WTC11 (cell line): ENCODE measurements around the gene PAMR1. TPM values are rescaled to one million over a fixed set of nuclear protein-coding genes. Genes with fewer than 3 reads are reported as not detected.

Source experiments
- ATAC-seq: fragments of 200-7000 bp; cut with Tn5 transposase; 2 replicates; pipeline ENCODE4 v1.10.0; 2021; ENCODE audit warnings: mild to moderate bottlenecking, moderate library complexity
- CTCF ChIA-PET: fragments of 300-600 bp; sonication (Branson Sonifier 250); formaldehyde crosslinking; loops from one replicate; lab custom pipeline; 2021; ENCODE audit warnings: antibody characterized with exemption; lab: Charles Lee
- POLR2A ChIA-PET: fragments of 350-600 bp; sonication (Branson Sonifier 250); formaldehyde crosslinking; loops from one replicate; lab custom pipeline; 2021; ENCODE audit warnings: antibody characterized with exemption; lab: Charles Lee
- DNase-seq: peaks from one replicate; pipeline ENCODE4 v3.0.0; 2021; ENCODE audit warnings: low spot score
- H3K27ac Mint-ChIP-seq: 2 replicates; pipeline ENCODE4 v1.8.0; 2021; ENCODE audit warnings: mixed read lengths
- H3K27me3 Mint-ChIP-seq: 2 replicates; pipeline ENCODE4 v1.8.0; 2021; ENCODE audit warnings: low read depth, mild to moderate bottlenecking, moderate library complexity, mixed read lengths
- H3K36me3 Mint-ChIP-seq: 2 replicates; pipeline ENCODE4 v1.8.0; 2021; ENCODE audit warnings: mixed read lengths
- H3K4me1 Mint-ChIP-seq: 2 replicates; pipeline ENCODE4 v1.8.0; 2022; ENCODE audit warnings: mixed read lengths
- H3K4me3 Mint-ChIP-seq: 2 replicates; pipeline ENCODE4 v1.8.0; 2021; ENCODE audit warnings: mild to moderate bottlenecking, moderate library complexity, mixed read lengths
- H3K9me3 Mint-ChIP-seq: 2 replicates; pipeline ENCODE4 v1.8.0; 2021; ENCODE audit warnings: mixed read lengths
- EMX1 ChIP-seq: fragments of 250-450 bp; sonication (Bioruptor Pico); IDR thresholded peaks from 2 replicates; pipeline ENCODE4 v1.8.0; 2021; ENCODE audit warnings: mild to moderate bottlenecking
- GRHL2 ChIP-seq: fragments of 250-450 bp; sonication (Bioruptor Pico); IDR thresholded peaks from 2 replicates; pipeline ENCODE4 v1.8.0; 2022; ENCODE audit warnings: mild to moderate bottlenecking, moderate library complexity; ENCODE audit not compliant: insufficient replicate concordance, severe bottlenecking
- KAT7 ChIP-seq: sonication (generic); formaldehyde crosslinking; IDR thresholded peaks from 2 replicates; pipeline ENCODE4 v1.8.1; 2023; ENCODE audit warnings: missing genetic modification reagents, mild to moderate bottlenecking, borderline replicate concordance
- OVOL2 ChIP-seq: fragments of 250-450 bp; sonication (Bioruptor Pico); IDR thresholded peaks from 2 replicates; pipeline ENCODE4 v1.9.0; 2021; ENCODE audit warnings: mild to moderate bottlenecking, borderline replicate concordance
- SMAD3 ChIP-seq: sonication (generic); formaldehyde crosslinking; IDR thresholded peaks from 2 replicates; pipeline ENCODE4 v1.8.0; 2022; ENCODE audit warnings: missing genetic modification reagents, mild to moderate bottlenecking, borderline replicate concordance
- TCF7 ChIP-seq: sonication (generic); formaldehyde crosslinking; IDR thresholded peaks from 2 replicates; pipeline ENCODE4 v1.8.0; 2022; ENCODE audit warnings: mild to moderate bottlenecking, low read depth, missing genetic modification reagents, moderate library complexity
- ZNF671 ChIP-seq: fragments of 250-450 bp; sonication (Bioruptor Pico); IDR thresholded peaks from 2 replicates; pipeline ENCODE4 v1.8.0; 2021; ENCODE audit warnings: mild to moderate bottlenecking
- total RNA-seq: library from RNA; stranded (reverse); gene quantifications from 3 replicates; pipeline ENCODE4 v1.2.3, GENCODE V29; 2021
- TF ChIP-seq, protein P1 (sequence below): sonication (generic); formaldehyde crosslinking; IDR thresholded peaks from 2 replicates; pipeline ENCODE4 v1.8.0; 2022; ENCODE audit warnings: mild to moderate bottlenecking, missing genetic modification reagents
- TF ChIP-seq, protein P2 (sequence below): fragments of 250-450 bp; sonication (Bioruptor Pico); IDR thresholded peaks from 2 replicates; pipeline ENCODE4 v1.9.0; 2021; ENCODE audit warnings: mild to moderate bottlenecking
- TF ChIP-seq, protein P3 (sequence below): sonication (generic); formaldehyde crosslinking; IDR thresholded peaks from 2 replicates; pipeline ENCODE4 v1.8.1; 2023; ENCODE audit warnings: mild to moderate bottlenecking, missing genetic modification reagents, moderate library complexity
- TF ChIP-seq, protein P4 (sequence below): fragments of 250-450 bp; sonication (Bioruptor Pico); IDR thresholded peaks from 2 replicates; pipeline ENCODE4 v1.9.0; 2021; ENCODE audit warnings: mild to moderate bottlenecking, borderline replicate concordance
- TF ChIP-seq, protein P5 (sequence below): sonication (generic); formaldehyde crosslinking; IDR thresholded peaks from 2 replicates; pipeline ENCODE4 v1.8.1; 2023; ENCODE audit warnings: mild to moderate bottlenecking, moderate library complexity, missing genetic modification reagents
- TF ChIP-seq, protein P6 (sequence below): sonication (generic); formaldehyde crosslinking; IDR thresholded peaks from 2 replicates; pipeline ENCODE4 v1.8.1; 2023; ENCODE audit warnings: mild to moderate bottlenecking, missing genetic modification reagents, borderline replicate concordance
- TF ChIP-seq, protein P7 (sequence below): sonication (generic); formaldehyde crosslinking; IDR thresholded peaks from 2 replicates; pipeline ENCODE4 v1.8.0; 2023; ENCODE audit warnings: missing genetic modification reagents
- TF ChIP-seq, protein P8 (sequence below): fragments of 250-450 bp; sonication (Bioruptor Pico); conservative IDR thresholded peaks from 2 replicates; pipeline ENCODE4 v1.9.0; 2021; ENCODE audit warnings: mild to moderate bottlenecking

Gene PAMR1
- total RNA-seq, 1 experiment from 2014 or later, result 3.2 TPM

DNA sequence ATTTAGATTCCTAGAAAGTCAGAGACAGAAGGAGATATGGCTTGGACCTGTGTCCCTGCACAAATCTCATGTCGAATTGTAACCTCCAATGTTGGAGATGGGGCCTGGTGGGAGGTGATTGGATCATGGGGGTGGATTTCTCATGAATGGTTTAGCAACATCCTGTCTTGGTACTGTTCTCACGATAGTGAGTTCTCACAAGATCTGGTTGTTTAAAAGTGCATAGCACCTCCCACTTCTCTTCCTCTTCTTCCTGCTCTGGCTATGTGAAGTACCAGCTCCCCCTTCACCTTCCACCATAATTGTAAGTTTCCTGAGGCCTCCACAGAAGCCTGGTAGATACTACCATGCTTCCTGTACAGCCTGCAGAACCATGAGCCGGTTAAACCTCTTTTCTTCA is 27.6 kb upstream of the PAMR1 start:
- H3K36me3 Mint-ChIP-seq, result no peaks in the 10 kb centered on the region

DNA sequence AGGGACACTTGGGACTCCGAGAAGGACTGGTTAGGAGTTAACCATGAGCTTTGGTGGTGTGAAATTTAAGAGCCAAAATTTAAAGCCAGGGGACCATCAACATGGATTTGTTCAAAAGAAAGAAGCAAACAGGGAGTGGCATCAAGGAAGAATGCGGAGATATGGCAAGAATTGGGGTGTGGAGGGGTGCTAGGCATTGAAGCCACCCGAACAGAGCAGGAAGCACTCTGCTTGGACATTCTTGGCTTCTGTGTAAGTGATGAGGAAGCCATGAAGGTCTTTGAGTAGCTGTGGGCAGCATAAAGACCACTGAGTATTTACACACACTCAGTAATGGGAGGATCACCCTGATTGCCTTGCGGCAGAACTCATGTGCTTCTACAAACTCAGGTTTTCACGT is 27.2 kb upstream of the PAMR1 start:
- Mint-ChIP-seq H3K4me1 (peaks cover 27% of the 10 kb centered on the region), H3K27ac (no peak overlapping the region), H3K4me3 (no peak overlapping the region), H3K9me3 (peaks cover 7% of the 10 kb centered on the region; the same call in 1 of the 2 replicates), H3K36me3 (no peaks in the 10 kb centered on the region), H3K27me3 (no peaks in the 10 kb centered on the region; the same call in 1 of the 2 replicates)
- ChIA-PET CTCF (no interaction called here), POLR2A (no interaction called here)
- ATAC-seq (no peak), DNase-seq (no peak)
- TF ChIP-seq, protein P1, sequence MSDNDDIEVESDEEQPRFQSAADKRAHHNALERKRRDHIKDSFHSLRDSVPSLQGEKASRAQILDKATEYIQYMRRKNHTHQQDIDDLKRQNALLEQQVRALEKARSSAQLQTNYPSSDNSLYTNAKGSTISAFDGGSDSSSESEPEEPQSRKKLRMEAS, result no peak
- no peak for TF ChIP-seq KAT7 (CRISPR knock-in tag)
- no peak for TF ChIP-seq ZNF671 (CRISPR knock-in tag)
- TF ChIP-seq, protein P2, sequence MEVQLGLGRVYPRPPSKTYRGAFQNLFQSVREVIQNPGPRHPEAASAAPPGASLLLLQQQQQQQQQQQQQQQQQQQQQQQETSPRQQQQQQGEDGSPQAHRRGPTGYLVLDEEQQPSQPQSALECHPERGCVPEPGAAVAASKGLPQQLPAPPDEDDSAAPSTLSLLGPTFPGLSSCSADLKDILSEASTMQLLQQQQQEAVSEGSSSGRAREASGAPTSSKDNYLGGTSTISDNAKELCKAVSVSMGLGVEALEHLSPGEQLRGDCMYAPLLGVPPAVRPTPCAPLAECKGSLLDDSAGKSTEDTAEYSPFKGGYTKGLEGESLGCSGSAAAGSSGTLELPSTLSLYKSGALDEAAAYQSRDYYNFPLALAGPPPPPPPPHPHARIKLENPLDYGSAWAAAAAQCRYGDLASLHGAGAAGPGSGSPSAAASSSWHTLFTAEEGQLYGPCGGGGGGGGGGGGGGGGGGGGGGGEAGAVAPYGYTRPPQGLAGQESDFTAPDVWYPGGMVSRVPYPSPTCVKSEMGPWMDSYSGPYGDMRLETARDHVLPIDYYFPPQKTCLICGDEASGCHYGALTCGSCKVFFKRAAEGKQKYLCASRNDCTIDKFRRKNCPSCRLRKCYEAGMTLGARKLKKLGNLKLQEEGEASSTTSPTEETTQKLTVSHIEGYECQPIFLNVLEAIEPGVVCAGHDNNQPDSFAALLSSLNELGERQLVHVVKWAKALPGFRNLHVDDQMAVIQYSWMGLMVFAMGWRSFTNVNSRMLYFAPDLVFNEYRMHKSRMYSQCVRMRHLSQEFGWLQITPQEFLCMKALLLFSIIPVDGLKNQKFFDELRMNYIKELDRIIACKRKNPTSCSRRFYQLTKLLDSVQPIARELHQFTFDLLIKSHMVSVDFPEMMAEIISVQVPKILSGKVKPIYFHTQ (CRISPR knock-in tag), result no peak
- TF ChIP-seq, protein P3, sequence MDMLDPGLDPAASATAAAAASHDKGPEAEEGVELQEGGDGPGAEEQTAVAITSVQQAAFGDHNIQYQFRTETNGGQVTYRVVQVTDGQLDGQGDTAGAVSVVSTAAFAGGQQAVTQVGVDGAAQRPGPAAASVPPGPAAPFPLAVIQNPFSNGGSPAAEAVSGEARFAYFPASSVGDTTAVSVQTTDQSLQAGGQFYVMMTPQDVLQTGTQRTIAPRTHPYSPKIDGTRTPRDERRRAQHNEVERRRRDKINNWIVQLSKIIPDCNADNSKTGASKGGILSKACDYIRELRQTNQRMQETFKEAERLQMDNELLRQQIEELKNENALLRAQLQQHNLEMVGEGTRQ (CRISPR knock-in tag), result no peak
- no peak for TF ChIP-seq GRHL2 (CRISPR knock-in tag)
- TF ChIP-seq, protein P4, sequence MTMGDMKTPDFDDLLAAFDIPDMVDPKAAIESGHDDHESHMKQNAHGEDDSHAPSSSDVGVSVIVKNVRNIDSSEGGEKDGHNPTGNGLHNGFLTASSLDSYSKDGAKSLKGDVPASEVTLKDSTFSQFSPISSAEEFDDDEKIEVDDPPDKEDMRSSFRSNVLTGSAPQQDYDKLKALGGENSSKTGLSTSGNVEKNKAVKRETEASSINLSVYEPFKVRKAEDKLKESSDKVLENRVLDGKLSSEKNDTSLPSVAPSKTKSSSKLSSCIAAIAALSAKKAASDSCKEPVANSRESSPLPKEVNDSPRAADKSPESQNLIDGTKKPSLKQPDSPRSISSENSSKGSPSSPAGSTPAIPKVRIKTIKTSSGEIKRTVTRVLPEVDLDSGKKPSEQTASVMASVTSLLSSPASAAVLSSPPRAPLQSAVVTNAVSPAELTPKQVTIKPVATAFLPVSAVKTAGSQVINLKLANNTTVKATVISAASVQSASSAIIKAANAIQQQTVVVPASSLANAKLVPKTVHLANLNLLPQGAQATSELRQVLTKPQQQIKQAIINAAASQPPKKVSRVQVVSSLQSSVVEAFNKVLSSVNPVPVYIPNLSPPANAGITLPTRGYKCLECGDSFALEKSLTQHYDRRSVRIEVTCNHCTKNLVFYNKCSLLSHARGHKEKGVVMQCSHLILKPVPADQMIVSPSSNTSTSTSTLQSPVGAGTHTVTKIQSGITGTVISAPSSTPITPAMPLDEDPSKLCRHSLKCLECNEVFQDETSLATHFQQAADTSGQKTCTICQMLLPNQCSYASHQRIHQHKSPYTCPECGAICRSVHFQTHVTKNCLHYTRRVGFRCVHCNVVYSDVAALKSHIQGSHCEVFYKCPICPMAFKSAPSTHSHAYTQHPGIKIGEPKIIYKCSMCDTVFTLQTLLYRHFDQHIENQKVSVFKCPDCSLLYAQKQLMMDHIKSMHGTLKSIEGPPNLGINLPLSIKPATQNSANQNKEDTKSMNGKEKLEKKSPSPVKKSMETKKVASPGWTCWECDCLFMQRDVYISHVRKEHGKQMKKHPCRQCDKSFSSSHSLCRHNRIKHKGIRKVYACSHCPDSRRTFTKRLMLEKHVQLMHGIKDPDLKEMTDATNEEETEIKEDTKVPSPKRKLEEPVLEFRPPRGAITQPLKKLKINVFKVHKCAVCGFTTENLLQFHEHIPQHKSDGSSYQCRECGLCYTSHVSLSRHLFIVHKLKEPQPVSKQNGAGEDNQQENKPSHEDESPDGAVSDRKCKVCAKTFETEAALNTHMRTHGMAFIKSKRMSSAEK, result no peak
- TF ChIP-seq, protein P5, sequence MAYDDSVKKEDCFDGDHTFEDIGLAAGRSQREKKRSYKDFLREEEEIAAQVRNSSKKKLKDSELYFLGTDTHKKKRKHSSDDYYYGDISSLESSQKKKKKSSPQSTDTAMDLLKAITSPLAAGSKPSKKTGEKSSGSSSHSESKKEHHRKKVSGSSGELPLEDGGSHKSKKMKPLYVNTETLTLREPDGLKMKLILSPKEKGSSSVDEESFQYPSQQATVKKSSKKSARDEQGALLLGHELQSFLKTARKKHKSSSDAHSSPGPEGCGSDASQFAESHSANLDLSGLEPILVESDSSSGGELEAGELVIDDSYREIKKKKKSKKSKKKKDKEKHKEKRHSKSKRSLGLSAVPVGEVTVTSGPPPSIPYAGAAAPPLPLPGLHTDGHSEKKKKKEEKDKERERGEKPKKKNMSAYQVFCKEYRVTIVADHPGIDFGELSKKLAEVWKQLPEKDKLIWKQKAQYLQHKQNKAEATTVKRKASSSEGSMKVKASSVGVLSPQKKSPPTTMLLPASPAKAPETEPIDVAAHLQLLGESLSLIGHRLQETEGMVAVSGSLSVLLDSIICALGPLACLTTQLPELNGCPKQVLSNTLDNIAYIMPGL, result no peak
- no peak for TF ChIP-seq SMAD3

More for the DNA sequence above, 27.6 kb upstream of the PAMR1 start:
- TF ChIP-seq TCF7 (CRISPR knock-in tag) (no peak), OVOL2 (no peak), SMAD3 (no peak), EMX1 (no peak)
- TF ChIP-seq, protein P6, sequence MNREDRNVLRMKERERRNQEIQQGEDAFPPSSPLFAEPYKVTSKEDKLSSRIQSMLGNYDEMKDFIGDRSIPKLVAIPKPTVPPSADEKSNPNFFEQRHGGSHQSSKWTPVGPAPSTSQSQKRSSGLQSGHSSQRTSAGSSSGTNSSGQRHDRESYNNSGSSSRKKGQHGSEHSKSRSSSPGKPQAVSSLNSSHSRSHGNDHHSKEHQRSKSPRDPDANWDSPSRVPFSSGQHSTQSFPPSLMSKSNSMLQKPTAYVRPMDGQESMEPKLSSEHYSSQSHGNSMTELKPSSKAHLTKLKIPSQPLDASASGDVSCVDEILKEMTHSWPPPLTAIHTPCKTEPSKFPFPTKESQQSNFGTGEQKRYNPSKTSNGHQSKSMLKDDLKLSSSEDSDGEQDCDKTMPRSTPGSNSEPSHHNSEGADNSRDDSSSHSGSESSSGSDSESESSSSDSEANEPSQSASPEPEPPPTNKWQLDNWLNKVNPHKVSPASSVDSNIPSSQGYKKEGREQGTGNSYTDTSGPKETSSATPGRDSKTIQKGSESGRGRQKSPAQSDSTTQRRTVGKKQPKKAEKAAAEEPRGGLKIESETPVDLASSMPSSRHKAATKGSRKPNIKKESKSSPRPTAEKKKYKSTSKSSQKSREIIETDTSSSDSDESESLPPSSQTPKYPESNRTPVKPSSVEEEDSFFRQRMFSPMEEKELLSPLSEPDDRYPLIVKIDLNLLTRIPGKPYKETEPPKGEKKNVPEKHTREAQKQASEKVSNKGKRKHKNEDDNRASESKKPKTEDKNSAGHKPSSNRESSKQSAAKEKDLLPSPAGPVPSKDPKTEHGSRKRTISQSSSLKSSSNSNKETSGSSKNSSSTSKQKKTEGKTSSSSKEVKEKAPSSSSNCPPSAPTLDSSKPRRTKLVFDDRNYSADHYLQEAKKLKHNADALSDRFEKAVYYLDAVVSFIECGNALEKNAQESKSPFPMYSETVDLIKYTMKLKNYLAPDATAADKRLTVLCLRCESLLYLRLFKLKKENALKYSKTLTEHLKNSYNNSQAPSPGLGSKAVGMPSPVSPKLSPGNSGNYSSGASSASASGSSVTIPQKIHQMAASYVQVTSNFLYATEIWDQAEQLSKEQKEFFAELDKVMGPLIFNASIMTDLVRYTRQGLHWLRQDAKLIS (CRISPR knock-in tag), result no peak
- TF ChIP-seq, protein P7, sequence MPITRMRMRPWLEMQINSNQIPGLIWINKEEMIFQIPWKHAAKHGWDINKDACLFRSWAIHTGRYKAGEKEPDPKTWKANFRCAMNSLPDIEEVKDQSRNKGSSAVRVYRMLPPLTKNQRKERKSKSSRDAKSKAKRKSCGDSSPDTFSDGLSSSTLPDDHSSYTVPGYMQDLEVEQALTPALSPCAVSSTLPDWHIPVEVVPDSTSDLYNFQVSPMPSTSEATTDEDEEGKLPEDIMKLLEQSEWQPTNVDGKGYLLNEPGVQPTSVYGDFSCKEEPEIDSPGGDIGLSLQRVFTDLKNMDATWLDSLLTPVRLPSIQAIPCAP (CRISPR knock-in tag), result no peak
- TF ChIP-seq, protein P8, sequence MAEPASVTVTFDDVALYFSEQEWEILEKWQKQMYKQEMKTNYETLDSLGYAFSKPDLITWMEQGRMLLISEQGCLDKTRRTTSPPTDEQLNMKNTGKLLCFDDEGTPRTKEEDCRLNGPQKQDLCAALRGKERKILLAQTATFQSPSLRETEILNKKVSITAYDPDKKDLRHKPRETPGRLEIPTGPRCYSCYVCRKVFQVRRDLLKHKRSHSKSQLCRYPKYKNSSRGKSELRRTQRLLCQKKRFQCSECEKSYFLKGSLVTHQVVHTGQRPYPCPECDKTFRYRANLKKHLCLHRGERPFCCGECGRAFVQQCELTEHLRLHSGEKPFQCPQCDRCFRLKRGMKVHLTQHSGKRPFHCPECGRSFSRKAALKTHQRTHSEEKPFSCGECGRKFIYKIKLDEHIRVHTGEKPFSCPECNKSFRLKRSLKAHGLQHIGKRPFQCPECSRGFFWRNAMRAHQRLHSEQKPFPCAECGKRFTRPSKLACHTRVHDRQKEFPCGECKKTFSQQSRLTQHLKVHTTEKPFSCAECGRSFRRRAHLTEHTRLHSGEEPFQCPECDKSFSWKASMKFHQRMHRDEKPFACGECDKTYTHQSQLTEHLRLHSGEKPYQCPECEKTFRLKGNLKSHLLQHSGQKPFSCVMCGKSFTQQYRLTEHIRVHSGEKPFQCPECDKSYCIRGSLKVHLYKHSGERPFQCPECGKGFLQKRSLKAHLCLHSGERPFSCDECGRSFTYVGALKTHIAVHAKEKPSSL (CRISPR knock-in tag), result no peak
- H3K4me1 Mint-ChIP-seq, result peaks cover 27% of the 10 kb centered on the region
- CTCF ChIA-PET, result no interaction called here
- ATAC-seq, result no peak
- H3K27me3 Mint-ChIP-seq, result no peaks in the 10 kb centered on the region; the same call in 1 of the 2 replicates
- H3K27ac Mint-ChIP-seq, result no peak overlapping the region
- no peak for DNase-seq
- H3K4me3 Mint-ChIP-seq, result no peak overlapping the region
- POLR2A ChIA-PET, result no interaction called here
- H3K9me3 Mint-ChIP-seq, result peaks cover 4% of the 10 kb centered on the region; the same call in 1 of the 2 replicates
